NB4 (cell line): ENCODE measurements around the gene SHC1.

Experiments
- CTCF ChIP-seq: IDR thresholded peaks from one replicate; pipeline ENCODE4 v1.5.1; 2012; ENCODE audit warnings: low read depth, low read length
- POLR2A ChIP-seq: IDR thresholded peaks from 2 replicates; pipeline ENCODE4 v1.6.1; 2011; ENCODE audit warnings: mild to moderate bottlenecking; ENCODE audit not compliant: insufficient read length; ENCODE audit errors: extremely low read depth

GRCh38 chr1:154969246-154969645, 1.3 kb downstream of the SHC1 start:
- no peak for TF ChIP-seq CTCF
- no peak for TF ChIP-seq POLR2A
